ENCODE data around the gene HECTD2. TPM values are rescaled to one million over a fixed set of nuclear protein-coding genes. Genes with fewer than 3 reads are reported as not detected.

HECTD2 gene
- total RNA-seq, 2 experiments from 2014 or later, result 2.7 to 3.8 TPM

DNA sequence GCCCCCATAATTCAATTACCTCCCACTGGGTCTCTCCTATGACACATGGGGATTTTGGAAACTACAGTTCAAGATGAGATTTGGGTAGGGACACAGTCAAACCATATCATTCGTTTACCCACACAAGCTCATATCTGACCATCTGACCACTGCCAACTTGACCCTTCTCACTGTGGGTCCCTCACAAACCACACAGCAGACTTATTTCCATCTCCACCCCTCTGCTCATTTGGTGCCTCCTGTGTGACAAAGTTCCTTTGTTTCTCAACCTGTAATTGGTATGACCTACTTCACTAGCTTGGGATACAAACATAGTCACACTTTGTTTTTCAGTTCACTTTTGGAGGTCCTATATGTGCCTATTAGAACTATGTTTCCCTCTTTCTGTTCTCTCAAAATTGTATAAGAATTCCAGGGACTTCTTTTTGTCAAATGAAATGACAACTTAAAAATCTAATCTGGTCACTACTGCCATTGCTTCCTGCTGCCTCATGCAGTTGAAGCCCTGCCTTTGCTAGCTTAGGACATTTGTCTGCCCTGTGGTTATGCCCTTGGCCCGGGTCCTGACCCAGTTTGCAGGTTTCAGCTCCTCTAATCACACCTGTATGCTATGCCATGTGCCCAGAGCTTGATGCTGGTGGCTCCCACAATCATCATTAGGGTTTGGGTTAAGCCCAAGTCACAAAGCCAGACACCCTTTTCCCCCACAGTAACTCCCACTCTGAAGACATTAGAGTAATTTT lies 152.9 kb downstream of the HECTD2 start:
- Mint-ChIP-seq H3K27me3 (peaks cover 20% of the 10 kb centered on the region), H3K9me3 (peaks cover 2% of the 10 kb centered on the region), H3K27ac (no peak overlapping the region), H3K36me3 (ENCODE audit: low read depth) (no peaks in the 10 kb centered on the region), H3K4me3 (no peak overlapping the region), H3K4me1 (ENCODE audit: low read depth) (no peaks in the 10 kb centered on the region)
- DNase-seq (no peak), ATAC-seq (no peak)
- intact Hi-C loops (cut with micrococcal nuclease), result no loop called here
- TF ChIP-seq, protein P1, sequence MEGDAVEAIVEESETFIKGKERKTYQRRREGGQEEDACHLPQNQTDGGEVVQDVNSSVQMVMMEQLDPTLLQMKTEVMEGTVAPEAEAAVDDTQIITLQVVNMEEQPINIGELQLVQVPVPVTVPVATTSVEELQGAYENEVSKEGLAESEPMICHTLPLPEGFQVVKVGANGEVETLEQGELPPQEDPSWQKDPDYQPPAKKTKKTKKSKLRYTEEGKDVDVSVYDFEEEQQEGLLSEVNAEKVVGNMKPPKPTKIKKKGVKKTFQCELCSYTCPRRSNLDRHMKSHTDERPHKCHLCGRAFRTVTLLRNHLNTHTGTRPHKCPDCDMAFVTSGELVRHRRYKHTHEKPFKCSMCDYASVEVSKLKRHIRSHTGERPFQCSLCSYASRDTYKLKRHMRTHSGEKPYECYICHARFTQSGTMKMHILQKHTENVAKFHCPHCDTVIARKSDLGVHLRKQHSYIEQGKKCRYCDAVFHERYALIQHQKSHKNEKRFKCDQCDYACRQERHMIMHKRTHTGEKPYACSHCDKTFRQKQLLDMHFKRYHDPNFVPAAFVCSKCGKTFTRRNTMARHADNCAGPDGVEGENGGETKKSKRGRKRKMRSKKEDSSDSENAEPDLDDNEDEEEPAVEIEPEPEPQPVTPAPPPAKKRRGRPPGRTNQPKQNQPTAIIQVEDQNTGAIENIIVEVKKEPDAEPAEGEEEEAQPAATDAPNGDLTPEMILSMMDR (IDR thresholded peaks at IDR 0.05), result no peak
- ChIA-PET CTCF (interaction anchor here (1.3 kb wide), 1 partner anchor 45 kb away, joined by 3 read pairs; no protein-coding TSS in a partner anchor), POLR2A (no interaction called here)

DNA sequence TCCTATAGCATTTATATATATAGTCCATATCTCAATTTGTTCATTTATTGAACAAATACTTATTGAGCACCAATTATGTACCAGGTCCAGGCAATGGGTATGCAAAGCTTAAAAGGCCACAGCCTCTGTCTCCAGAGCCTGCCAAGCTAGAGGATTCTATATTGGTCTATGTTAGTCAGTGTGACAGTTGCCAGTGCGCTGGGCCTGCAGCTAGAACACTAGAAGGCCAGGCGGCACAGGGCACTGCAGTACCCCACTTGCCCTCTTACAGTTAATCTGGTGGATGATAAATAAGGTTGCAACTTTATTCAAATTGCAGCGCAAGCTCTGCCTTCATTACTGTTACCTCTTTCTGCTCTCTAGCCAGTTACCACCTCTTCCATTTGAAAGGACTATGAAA lies 153.9 kb downstream of the HECTD2 start:
- Mint-ChIP-seq H3K9me3 (peaks cover 2% of the 10 kb centered on the region), H3K4me3 (no peak overlapping the region), H3K4me1 (ENCODE audit: low read depth) (no peaks in the 10 kb centered on the region), H3K36me3 (ENCODE audit: low read depth) (no peaks in the 10 kb centered on the region), H3K27me3 (peaks cover 20% of the 10 kb centered on the region), H3K27ac (no peak overlapping the region)
- ATAC-seq (no peak), DNase-seq (no peak)
- intact Hi-C loops (cut with micrococcal nuclease), result no loop called here
- TF ChIP-seq, protein P1 (IDR thresholded peaks at IDR 0.05), result no peak
- ChIA-PET CTCF (interaction anchor here (1.3 kb wide), 1 partner anchor 46 kb away, joined by 3 read pairs; no protein-coding TSS in a partner anchor), POLR2A (no interaction called here)

Other genes starting within 250 kb of the HECTD2 start
- 10 to 100 TPM; 34.8 to 36.9 TPM for gene PCGF5, start 189.7 kb upstream of the HECTD2 start, total RNA-seq
- under 1 TPM; 0.94 to 0.99 TPM for gene PPP1R3C, start 222.7 kb downstream of the HECTD2 start, total RNA-seq